GM13977 (cell line): ENCODE results near the gene SCLT1.

ENCODE experiments used
- DNase-seq: peaks from one replicate; pipeline ENCODE4 v3.0.0; 2012; ENCODE audit warnings: low spot score
- CTCF ChIP-seq: IDR thresholded peaks from 2 replicates; pipeline ENCODE4 v1.5.1; 2012; ENCODE audit warnings: mild to moderate bottlenecking, control low read depth; ENCODE audit not compliant: insufficient read depth; ENCODE audit errors: extremely low read depth, missing control alignments
- in situ Hi-C: fragments of 300-500 bp; cut with MboI; formaldehyde crosslinking; loops from one replicate; pipeline ENCODE4 v1.12.0; 2022; ENCODE audit warnings: low sequenced_read_pairs, low pct_unique_long_range_greater_than_20kb, mixed read lengths, inconsistent platforms; ENCODE audit not compliant: unreplicated experiment

The SCLT1 gene

GRCh38 chr4:129117705-129118104 lies 24.4 kb upstream of the SCLT1 start:
- in situ Hi-C loops = no loop called here
- no peak for DNase-seq
- no peak for TF ChIP-seq CTCF

- DNase-seq = no peak
- no peak for TF ChIP-seq CTCF
- in situ Hi-C loops = no loop called here
Observed at GRCh38 chr4:129113919-129114318, 20.6 kb upstream of the SCLT1 start.

GRCh38 chr4:129113434-129113833 lies 20.1 kb upstream of the SCLT1 start:
- in situ Hi-C loops = no loop called here
- no peak for DNase-seq
- no peak for TF ChIP-seq CTCF

GRCh38 chr4:129111919-129112318 lies 18.6 kb upstream of the SCLT1 start:
- in situ Hi-C loops = no loop called here
- peak; percentile 9 for TF ChIP-seq CTCF
- DNase-seq = no peak

- in situ Hi-C loops = no loop called here
- TF ChIP-seq CTCF = no peak
- DNase-seq = no peak
Observed at GRCh38 chr4:129110931-129111330, 17.6 kb upstream of the SCLT1 start.

- no peak for DNase-seq
- in situ Hi-C loops = no loop called here
- no peak for TF ChIP-seq CTCF
Observed at GRCh38 chr4:129109965-129110824, 16.9 kb upstream of the SCLT1 start.

- in situ Hi-C loops = no loop called here
- DNase-seq = no peak
- no peak for TF ChIP-seq CTCF
Observed at GRCh38 chr4:129098531-129099001, 5.2 kb upstream of the SCLT1 start.
